Measurements from ENCODE around the gene DAB1. TPM values are rescaled to one million over a fixed set of nuclear protein-coding genes. Genes with fewer than 3 reads are reported as not detected.

DAB1 gene
- total RNA-seq, 4 donors from 2014 or later = 0.48 to 1.2 TPM; not detected in 2

DNA sequence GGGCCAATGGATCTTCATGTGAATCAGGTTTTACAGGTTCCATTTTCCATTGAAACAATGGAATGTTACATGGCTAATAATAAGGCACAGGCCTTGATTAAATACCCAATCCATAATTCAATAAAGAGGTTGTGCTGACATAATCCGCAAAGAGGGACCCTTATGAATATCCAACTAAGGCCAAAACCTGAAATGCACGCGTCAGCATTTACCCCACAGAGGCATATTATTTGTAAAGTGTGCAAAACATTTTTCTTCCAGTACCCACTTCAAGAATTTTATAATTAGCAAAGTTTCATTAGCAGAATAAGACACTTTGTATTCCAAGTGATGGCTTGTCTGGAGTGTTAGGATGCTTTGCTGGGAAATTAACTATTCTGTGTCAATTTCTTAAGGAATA, 237.4 kb downstream of the DAB1 start:
- no peak for DNase-seq
- in situ Hi-C loops (cut with MboI; ENCODE audit: low pct_ligation_motif_present in 1 of 4, low pct_unique_long_range_greater_than_20kb in 1 of 4, low sequenced_read_pairs in 3 of 4) = no loop called here
- H3K27ac ChIP-seq = no peak overlapping the region
- H3K4me3 ChIP-seq = no peak overlapping the region
- TF ChIP-seq POLR2AphosphoS5 (IDR thresholded peaks at IDR 0.05) (no peak), EP300 (IDR thresholded peaks at IDR 0.05; ENCODE audit: low read depth) (no peak), POLR2A (IDR thresholded peaks at IDR 0.05) (no peak)
- TF ChIP-seq, protein P1, sequence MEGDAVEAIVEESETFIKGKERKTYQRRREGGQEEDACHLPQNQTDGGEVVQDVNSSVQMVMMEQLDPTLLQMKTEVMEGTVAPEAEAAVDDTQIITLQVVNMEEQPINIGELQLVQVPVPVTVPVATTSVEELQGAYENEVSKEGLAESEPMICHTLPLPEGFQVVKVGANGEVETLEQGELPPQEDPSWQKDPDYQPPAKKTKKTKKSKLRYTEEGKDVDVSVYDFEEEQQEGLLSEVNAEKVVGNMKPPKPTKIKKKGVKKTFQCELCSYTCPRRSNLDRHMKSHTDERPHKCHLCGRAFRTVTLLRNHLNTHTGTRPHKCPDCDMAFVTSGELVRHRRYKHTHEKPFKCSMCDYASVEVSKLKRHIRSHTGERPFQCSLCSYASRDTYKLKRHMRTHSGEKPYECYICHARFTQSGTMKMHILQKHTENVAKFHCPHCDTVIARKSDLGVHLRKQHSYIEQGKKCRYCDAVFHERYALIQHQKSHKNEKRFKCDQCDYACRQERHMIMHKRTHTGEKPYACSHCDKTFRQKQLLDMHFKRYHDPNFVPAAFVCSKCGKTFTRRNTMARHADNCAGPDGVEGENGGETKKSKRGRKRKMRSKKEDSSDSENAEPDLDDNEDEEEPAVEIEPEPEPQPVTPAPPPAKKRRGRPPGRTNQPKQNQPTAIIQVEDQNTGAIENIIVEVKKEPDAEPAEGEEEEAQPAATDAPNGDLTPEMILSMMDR (IDR thresholded peaks at IDR 0.05) = no peak
- H3K27me3 ChIP-seq = no peaks in the 10 kb centered on the region
- H3K36me3 ChIP-seq = no peaks in the 10 kb centered on the region
- intact Hi-C loops (cut with DNase I; ENCODE audit: low total_unique reads) = no loop called here
- no peaks in the 10 kb centered on the region for H3K9me3 ChIP-seq
- WGBS, 2 donors (ENCODE audit: low coverage in 1 of 2) = 89 to 97% methylated on average over 3 of the region's 3 CpGs
- H3K4me1 ChIP-seq = no peaks in the 10 kb centered on the region

DNA sequence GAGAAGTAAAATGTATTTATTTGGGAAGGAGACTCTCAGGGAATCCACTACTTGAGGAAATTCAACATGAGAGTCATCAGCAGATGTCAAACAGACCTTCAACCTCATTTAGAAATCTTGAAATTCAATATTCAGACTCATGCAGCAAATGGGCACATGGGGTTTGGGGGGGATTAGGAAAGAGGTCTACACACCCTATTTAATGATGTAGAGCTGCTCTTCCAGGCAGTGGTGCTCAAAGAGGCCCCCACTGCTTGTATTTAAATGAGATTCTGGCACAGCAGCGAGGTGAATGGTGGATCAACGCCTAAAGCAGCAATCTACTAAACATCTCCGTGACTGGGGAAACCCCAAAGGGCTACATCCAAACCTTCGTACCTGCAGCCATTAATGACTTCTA, 244.9 kb downstream of the DAB1 start:
- in situ Hi-C loops (cut with MboI; ENCODE audit: low pct_ligation_motif_present in 1 of 4, low pct_unique_long_range_greater_than_20kb in 1 of 4, low sequenced_read_pairs in 3 of 4) = no loop called here

DNA sequence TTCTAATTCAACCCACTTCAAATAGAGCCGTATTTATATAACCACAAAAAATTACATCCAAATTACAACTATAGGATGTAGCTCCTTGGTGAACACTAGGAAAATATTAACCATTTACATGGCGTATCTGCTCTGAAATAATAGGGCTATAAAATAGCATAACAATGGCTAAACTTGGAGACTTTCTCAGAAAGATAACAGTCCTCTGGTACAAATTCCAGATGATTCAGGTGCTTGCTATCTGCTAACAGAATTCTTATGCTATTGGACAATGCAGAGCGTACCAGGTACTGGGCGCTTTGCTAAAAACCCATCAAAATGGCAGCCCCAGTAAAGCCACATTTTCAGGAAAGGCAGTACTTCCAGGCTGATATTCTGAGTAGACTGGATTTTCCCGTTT, 248.4 kb downstream of the DAB1 start:
- no peak for DNase-seq
- TF ChIP-seq, protein P1 (IDR thresholded peaks at IDR 0.05) = no peak
- TF ChIP-seq POLR2AphosphoS5 (IDR thresholded peaks at IDR 0.05) (no peak), EP300 (IDR thresholded peaks at IDR 0.05; ENCODE audit: low read depth) (no peak), POLR2A (IDR thresholded peaks at IDR 0.05) (no peak)
- intact Hi-C loops (cut with DNase I; ENCODE audit: low total_unique reads) = no loop called here

More for the DNA sequence above, 244.9 kb downstream of the DAB1 start:
- Histone ChIP-seq H3K9me3 (no peaks in the 10 kb centered on the region), H3K4me1 (no peaks in the 10 kb centered on the region), H3K4me3 (no peak overlapping the region), H3K36me3 (no peaks in the 10 kb centered on the region), H3K27me3 (no peaks in the 10 kb centered on the region), H3K27ac (no peak overlapping the region)
- TF ChIP-seq, protein P1 (IDR thresholded peaks at IDR 0.05) = no peak
- TF ChIP-seq POLR2A (IDR thresholded peaks at IDR 0.05) (no peak), POLR2AphosphoS5 (IDR thresholded peaks at IDR 0.05) (no peak), EP300 (IDR thresholded peaks at IDR 0.05; ENCODE audit: low read depth) (no peak)
- 79% methylated on average over 4 of the region's 4 CpGs; no CpG with 5 or more reads in 1 of the 2 donors for whole genome bisulfite sequencing, 2 donors (ENCODE audit: low coverage in 1 of 2)
- DNase-seq = no peak
- intact Hi-C loops (cut with DNase I; ENCODE audit: low total_unique reads) = no loop called here

DNA sequence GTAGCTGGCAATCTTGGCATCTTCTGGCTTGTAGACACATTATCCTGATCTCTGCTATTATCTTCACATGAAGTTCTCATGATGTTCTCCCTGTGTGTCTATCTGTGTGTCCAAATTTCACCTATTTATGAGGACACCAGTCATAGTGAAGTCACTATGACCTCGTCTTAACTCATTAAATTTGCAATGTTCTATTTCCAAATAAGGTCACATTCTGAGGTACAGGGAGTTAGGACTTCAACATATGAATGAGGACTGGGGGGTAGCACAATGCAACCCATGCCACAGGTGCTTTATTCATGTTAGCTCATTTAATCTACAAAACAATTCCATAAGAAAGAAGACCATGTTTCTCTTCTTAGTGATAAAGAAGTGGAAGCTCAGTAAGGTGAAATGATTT, 251.8 kb downstream of the DAB1 start:
- TF ChIP-seq POLR2A (IDR thresholded peaks at IDR 0.05) (no peak), EP300 (IDR thresholded peaks at IDR 0.05; ENCODE audit: low read depth) (no peak), POLR2AphosphoS5 (IDR thresholded peaks at IDR 0.05) (no peak)
- TF ChIP-seq, protein P1 (IDR thresholded peaks at IDR 0.05) = no peak
- in situ Hi-C loops (cut with MboI; ENCODE audit: low pct_ligation_motif_present in 1 of 4, low pct_unique_long_range_greater_than_20kb in 1 of 4, low sequenced_read_pairs in 3 of 4) = no loop called here
- 57 to 71% methylated on average over 1 of the region's 1 CpG for WGBS, 2 donors (ENCODE audit: low coverage in 1 of 2)
- intact Hi-C loops (cut with DNase I; ENCODE audit: low total_unique reads) = no loop called here
- Histone ChIP-seq H3K27me3 (no peaks in the 10 kb centered on the region), H3K36me3 (no peaks in the 10 kb centered on the region), H3K4me3 (no peak overlapping the region), H3K4me1 (no peaks in the 10 kb centered on the region), H3K9me3 (no peaks in the 10 kb centered on the region), H3K27ac (no peak overlapping the region)
- no peak for DNase-seq

More for the DNA sequence above, 248.4 kb downstream of the DAB1 start:
- Histone ChIP-seq H3K4me3 (no peak overlapping the region), H3K27me3 (no peaks in the 10 kb centered on the region), H3K9me3 (no peaks in the 10 kb centered on the region), H3K4me1 (no peaks in the 10 kb centered on the region), H3K36me3 (no peaks in the 10 kb centered on the region), H3K27ac (no peak overlapping the region)
- 66 to 75% methylated on average over 4 to 5 of the region's 5 CpGs for WGBS, 2 donors (ENCODE audit: low coverage in 1 of 2)
- in situ Hi-C loops (cut with MboI; ENCODE audit: low pct_ligation_motif_present in 1 of 4, low pct_unique_long_range_greater_than_20kb in 1 of 4, low sequenced_read_pairs in 3 of 4) = no loop called here

All from transverse colon (tissue), 4 donors.